GM21576 (cell line): ENCODE measurements around the gene HELZ.

Experiments
- ATAC-seq: cut with Tn5 transposase; IDR thresholded peaks from one replicate; pipeline ENCODE4 v1.9.1; 2021; ENCODE audit warnings: mild to moderate bottlenecking, moderate library complexity; ENCODE audit not compliant: unreplicated experiment

Gene HELZ

GRCh38 chr17:67035131-67036083 is 209.6 kb downstream of the HELZ start:
- ATAC-seq = no peak

DNA sequence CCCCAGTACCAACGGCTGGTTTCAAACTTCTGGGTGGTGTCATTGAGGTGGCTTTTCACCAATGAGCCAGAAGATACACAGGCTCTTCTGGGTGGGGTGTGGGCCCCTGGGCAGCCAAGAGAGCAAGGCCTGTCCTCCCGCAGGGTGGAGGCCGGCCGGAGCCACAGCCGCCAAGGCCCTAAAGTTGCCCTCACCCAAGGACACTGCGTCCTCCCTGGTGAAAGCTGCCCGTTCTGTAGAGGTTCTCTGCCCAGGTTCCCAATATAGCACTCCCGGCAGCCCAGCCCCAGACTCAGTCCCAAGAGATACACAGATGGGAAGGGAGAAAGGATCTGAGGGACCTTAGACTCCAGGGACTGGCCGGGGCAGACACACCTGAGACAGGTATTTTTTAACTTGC is 211.4 kb downstream of the HELZ start:
- no peak for ATAC-seq

GRCh38 chr17:67032985-67033384 is 212.0 kb downstream of the HELZ start:
- ATAC-seq = no peak

DNA sequence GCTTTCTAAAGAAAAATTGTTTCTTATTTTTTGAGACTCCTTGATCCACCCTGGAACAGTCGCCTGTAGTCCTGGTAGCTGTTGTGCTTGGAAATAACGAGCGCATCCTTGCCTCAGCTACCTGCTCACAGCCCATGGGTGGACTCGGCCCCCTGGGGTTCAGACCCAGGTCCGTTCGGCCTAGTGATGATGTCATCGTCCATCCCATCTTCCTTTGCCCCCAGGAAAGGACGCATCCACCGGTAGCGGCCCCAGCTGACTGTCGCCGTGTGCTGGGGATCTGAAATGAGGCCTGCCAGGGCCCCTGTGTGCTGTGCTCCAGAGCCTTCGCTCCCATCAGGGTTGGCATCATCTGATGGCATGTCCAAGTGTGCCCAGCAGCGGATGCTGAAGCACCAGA is 212.6 kb downstream of the HELZ start:
- no peak for ATAC-seq

DNA sequence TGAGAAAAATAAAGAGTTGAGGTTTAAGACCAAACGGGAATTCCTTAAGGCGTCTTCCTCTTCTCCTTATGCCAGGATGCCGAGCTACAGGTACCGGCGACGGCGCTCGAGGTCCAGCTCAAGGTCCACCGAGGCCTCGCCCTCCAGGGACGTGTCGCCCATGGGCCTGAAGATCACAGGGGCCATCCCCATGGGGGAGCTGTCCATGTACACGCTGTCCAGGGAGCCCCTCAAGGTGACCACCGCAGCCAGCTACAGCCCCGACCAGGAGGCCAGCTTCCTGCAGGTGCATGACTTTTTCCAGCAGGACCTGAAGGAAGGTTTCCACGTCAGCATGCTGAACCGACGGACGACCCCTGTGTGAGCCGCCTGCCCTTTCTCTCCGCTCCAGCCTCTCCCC is 214.4 kb downstream of the HELZ start:
- ATAC-seq = no peak

GRCh38 chr17:67027031-67027628 is 217.9 kb downstream of the HELZ start:
- ATAC-seq = no peak

- ATAC-seq = no peak
Observed at GRCh38 chr17:67026341-67026740, 218.7 kb downstream of the HELZ start.

- ATAC-seq = no peak
Observed at GRCh38 chr17:67025216-67025792, 219.7 kb downstream of the HELZ start.

DNA sequence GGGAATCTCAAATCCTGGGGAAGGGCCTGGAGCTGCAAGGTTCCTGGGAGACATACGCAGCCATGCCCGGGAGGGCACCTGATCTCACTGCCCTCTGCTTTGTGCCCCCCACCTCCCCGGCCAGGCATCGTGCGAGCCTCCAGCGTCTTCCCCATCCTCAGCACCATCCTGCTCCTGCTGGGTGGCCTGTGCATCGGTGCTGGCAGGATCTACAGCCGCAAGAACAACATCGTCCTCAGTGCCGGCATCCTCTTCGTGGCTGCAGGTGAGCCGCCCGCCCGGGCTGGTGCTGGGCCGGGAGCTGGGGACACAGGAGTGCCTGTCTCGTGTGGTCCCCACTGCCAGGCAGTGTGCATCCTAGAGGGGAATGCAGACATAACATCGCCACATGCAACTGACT is 220.3 kb downstream of the HELZ start:
- ATAC-seq = no peak

GRCh38 chr17:67022451-67022810 is 222.6 kb downstream of the HELZ start:
- no peak for ATAC-seq

DNA sequence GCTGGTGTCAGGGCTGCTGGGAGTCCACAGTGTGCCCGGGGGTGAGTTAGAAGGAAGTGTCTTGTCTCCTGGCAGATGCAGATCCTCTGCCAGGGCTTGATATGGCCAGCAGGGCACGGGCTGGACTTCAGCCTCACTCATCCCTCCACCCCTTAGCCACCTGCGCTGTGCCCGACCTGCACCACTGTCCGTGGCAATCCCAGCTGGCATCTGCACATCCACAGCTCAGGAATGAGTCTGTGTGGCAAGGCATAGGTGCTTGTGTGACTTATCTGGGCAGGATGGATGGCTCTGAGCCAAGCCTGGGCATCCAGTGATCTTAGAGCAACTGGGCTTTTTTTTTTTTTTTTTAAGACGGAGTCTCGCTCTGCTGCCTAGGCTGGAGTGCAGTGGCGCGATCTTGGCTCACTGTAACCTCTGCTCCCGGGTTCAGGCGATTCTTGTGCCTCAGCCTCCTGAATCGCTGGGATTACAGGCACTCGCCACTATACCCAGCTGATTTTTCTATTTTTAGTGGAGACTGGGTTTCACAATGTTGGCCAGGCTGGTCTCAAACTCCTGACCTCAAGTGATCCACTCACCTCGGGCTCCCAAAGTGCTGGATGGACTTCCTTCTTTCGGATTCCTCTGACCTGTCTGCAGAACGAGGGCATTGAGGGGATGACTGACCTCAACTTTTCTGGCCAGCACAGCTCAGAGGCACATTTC is 223.1 kb downstream of the HELZ start:
- ATAC-seq = no peak

DNA sequence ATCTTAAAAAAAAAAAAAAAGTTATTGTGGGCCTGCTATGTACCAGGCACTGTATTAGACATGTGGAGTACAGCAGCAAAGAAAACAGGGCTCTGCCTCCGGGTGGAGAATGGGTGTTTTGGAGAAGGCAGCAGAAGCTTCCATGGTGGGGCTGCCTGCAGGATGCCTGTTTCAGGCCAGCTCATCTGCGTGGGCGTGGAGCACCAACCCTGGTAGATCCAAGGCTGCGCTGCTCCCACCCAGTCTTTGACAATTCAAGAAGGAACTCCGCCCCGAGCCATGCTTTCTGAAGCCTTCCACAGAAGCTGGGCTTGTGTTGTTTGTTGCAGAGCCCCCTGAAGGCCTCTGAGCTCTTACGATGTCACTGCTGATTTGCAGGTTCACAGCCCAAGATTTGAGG is 223.8 kb downstream of the HELZ start:
- ATAC-seq = no peak
